ENCODE measurements around the gene ZNF618.

ZNF618 gene

DNA sequence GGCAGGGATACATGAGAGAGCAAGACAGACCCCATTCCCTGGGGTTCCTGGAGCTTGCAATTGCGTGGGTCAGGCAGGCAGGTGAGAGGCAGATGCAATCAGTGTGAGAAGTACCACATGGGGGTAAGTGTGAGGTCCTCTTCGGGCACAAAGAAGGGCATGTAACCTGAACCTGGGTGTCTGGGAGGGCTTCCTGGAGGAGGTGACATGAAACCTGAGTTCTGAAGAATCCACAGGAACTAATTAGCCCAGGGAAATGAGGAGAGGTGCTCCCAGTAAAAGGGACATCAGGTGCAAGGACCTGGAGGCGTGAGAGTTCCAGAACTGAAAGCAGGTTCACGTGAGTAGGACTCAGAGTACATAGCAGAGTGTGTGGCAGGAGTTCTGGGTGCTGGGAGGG is 199.5 kb downstream of the ZNF618 start:
- TF ChIP-seq, protein P1, sequence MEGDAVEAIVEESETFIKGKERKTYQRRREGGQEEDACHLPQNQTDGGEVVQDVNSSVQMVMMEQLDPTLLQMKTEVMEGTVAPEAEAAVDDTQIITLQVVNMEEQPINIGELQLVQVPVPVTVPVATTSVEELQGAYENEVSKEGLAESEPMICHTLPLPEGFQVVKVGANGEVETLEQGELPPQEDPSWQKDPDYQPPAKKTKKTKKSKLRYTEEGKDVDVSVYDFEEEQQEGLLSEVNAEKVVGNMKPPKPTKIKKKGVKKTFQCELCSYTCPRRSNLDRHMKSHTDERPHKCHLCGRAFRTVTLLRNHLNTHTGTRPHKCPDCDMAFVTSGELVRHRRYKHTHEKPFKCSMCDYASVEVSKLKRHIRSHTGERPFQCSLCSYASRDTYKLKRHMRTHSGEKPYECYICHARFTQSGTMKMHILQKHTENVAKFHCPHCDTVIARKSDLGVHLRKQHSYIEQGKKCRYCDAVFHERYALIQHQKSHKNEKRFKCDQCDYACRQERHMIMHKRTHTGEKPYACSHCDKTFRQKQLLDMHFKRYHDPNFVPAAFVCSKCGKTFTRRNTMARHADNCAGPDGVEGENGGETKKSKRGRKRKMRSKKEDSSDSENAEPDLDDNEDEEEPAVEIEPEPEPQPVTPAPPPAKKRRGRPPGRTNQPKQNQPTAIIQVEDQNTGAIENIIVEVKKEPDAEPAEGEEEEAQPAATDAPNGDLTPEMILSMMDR (IDR thresholded peaks at IDR 0.05; ENCODE audit: low read depth, low read length, missing control alignments), result no peak
- H3K4me3 ChIP-seq (ENCODE audit: low read depth, low read length), result no peak overlapping the region
- in situ Hi-C loops (cut with HindIII; ENCODE audit: low sequenced_read_pairs), result no loop called here
- DNase-seq (ENCODE audit: low read depth), result no peak

DNA sequence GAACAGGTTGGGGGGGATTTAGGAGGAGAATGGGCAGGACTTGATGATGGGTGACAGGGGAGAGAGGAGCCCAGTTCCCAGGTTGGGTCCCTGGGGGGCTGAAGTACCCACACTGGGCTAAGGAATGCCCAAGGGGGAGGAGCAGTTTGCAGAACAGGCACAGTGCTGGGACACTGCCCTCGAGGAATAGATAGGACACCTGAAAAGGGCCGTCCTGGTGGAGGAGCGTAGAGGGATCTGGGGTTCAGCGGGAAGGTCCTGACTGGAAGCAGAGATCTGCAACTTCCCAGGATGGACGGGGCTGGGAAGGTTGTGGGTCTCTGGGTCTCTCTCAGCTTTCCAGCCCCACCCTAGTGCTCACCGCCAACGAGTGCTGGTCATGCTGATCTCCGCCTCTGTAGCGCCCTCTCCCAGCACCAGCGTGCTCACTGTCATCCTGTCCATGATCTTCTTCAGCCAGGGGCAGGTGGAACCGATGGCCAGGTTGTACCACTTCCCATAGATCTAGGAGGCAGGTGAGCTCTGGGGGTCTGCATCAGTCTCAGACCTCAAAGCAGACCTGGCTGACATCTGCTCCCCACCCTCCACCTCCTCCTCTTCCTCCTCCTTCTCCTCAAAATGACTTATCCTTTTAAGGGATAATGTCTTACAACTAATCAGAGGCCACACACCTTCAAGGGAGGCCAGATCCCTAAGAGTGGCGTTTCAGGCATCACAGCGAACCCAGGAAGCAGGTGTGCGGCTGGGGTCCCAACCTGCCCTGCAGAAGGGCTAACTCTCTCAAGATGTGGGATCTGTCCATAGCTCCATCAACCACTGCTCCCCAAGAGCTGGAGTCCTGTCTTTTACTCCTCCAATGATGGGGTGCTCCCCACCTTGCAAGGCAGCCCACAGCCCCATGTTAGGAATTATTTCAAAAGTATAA is 200.4 kb downstream of the ZNF618 start:
- in situ Hi-C loops (cut with HindIII; ENCODE audit: low sequenced_read_pairs), result no loop called here
- TF ChIP-seq, protein P1 (IDR thresholded peaks at IDR 0.05; ENCODE audit: low read depth, low read length, missing control alignments), result no peak
- no peak overlapping the region for H3K4me3 ChIP-seq (ENCODE audit: low read depth, low read length)

DNA sequence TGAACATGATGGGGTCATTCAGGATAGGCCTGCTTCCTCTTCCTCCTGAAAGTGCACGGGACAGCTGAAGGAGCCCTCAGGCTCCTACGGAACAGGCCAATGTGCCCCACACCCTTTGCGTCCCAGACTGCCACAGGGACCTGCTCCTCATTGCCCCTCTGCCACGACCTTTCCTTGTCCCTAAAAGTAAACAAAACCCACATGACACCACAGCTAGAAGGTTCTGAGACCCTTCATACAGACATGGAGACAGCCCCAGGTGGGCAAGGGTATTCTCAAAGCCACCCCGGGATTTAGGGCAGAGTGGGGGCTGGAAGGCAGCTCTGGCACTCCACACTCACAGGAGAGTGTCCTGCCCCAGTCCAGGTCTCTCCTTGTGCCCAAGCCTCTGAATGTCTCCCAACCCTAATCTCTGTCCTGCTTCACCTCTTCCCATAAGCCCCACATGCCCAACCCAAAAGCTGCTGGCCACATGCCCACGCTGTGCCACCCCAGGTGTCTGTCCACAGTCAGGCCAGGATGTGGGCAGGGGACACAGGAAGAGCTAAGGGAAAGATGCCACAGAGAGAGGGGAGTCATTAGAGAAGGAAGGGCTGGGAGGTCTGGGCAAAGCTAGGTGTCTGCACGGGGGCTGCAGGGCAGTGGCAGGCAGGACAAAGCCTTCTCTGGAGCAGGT is 201.2 kb downstream of the ZNF618 start:
- no peak for DNase-seq (ENCODE audit: low read depth)
- in situ Hi-C loops (cut with HindIII; ENCODE audit: low sequenced_read_pairs), result no loop called here
- TF ChIP-seq, protein P1 (IDR thresholded peaks at IDR 0.05; ENCODE audit: low read depth, low read length, missing control alignments), result no peak
- no peak overlapping the region for H3K4me3 ChIP-seq (ENCODE audit: low read depth, low read length)

More for the DNA sequence above, 200.4 kb downstream of the ZNF618 start:
- no peak for DNase-seq (ENCODE audit: low read depth)

DNA sequence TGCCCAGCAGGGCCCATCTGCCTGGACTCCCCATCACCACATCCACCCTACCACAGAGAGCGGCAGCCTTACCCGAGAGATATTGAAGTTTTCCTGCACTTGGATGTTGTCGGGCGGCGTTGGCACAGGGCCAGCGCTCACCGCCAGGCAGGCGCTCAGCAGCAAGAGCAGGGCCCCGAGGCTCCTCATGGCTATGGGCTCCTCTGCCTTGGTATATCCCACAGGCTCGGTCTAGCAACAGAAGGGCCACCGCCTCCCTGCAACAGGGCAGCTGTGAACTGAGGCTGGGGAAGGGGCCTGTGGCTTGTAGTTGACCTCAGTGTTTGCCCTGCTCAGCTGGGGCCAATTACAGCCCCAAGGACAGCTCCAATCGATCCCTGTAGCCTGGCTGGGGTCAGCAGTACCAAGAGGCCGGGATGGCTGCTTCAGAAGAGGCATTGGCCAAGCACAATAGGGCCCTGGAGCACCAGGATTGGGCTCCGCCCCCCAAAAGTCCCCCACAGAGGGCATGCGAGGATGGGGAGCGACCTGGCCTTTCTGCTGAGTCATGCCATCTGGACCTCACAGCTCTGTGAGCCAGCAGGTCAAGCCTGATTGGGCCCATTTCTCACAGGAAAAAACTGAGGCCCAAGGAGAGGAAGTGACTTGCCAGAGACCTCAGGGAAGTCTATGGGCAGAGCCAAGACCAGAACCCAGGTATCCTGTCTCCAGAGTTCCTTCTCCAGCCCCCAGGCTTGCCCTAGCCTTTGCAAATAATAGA is 202.1 kb downstream of the ZNF618 start, which contains the start of gene AMBP:
Gene AMBP (minus strand): TSS at position 280 of the 760 bp plus-strand sequence. CDS start 91 bp downstream, at position 189.
- TF ChIP-seq, protein P1 (IDR thresholded peaks at IDR 0.05; ENCODE audit: low read depth, low read length, missing control alignments), result no peak
- in situ Hi-C loops (cut with HindIII; ENCODE audit: low sequenced_read_pairs), result no loop called here
- no peak within 1 kb of the TSS for H3K4me3 ChIP-seq (ENCODE audit: low read depth, low read length)
- no peak for DNase-seq (ENCODE audit: low read depth)

DNA sequence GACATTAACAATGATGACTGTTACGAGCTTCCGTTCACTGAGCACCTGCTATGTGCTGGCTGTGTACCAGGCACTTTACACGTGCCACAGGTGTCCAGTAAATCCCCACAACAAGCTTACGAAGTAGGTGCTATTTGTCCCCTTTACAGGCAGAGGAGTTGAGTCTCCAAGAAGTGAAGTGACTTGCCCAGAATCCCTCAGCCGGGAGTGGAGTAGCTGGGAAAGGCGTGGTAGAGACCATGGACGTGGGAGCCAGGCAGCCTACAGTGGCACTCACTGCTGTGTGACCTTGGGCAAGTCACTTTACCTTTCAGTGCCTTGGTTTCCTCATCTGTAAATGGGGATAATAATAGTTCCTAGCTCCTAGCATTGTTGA is 202.7 kb downstream of the ZNF618 start:
- TF ChIP-seq, protein P1 (IDR thresholded peaks at IDR 0.05; ENCODE audit: low read depth, low read length, missing control alignments), result no peak
- DNase-seq (ENCODE audit: low read depth), result no peak
- no peak overlapping the region for H3K4me3 ChIP-seq (ENCODE audit: low read depth, low read length)
- in situ Hi-C loops (cut with HindIII; ENCODE audit: low sequenced_read_pairs), result no loop called here

DNA sequence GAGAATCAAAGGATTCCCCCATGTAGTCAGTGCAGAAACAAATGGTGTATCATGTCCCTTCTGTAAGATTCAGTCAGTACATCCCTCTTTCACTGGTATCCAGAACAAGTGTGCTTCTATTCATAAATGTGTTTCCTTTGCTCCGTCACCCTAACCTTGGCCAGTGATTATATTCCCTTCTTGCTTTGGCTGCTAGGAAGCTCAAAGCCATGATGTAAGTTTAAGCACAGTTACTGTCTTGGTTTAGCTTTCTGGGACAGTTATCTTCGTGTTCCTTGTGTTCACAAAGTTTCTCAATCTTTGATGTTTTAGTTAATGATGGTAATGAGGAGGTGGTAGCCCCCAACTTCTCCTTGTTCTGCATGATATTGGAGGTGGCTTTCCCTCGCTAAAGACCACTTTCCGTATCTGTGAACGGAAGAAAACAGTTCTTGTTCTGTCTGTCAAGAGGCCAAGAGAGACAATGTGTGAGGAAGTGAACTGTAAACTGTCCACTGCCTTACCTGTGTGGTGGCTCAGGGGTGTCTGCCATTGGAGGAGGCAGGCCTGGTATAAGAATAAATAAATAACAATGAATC is 204.2 kb downstream of the ZNF618 start:
- in situ Hi-C loops (cut with HindIII; ENCODE audit: low sequenced_read_pairs), result no loop called here
- no peak for DNase-seq (ENCODE audit: low read depth)
- TF ChIP-seq, protein P1 (IDR thresholded peaks at IDR 0.05; ENCODE audit: low read depth, low read length, missing control alignments), result no peak
- no peak overlapping the region for H3K4me3 ChIP-seq (ENCODE audit: low read depth, low read length)

Data from astrocyte of the cerebellum (primary cell).